Spleen (tissue), 13 donors: ENCODE results near the gene MAGEB17. TPM values are rescaled to one million over a fixed set of nuclear protein-coding genes. Genes with fewer than 3 reads are reported as not detected.

ENCODE experiments used
- DNase-seq: peaks from one replicate; pipeline ENCODE4 v3.0.0-alpha.2; 2020
- H3K27ac ChIP-seq, 8 donors: fragments of 200-600 bp; sonication (generic) in 7 of 8; 1 replicate in 4 of 8; 2 replicates in 4 of 8; pipeline versions ENCODE4 v1.5.0 to v1.8.0; 2016 to 2021; ENCODE audit warnings: inconsistent platforms in 4 of 8, mild to moderate bottlenecking in 4 of 8, moderate library complexity in 1 of 8
- H3K27me3 ChIP-seq, 7 donors: fragments of 200-600 bp; sonication (generic) in 6 of 7; replicated peaks in 1 of 7; 1 replicate in 4 of 7; 2 replicates in 3 of 7; pipeline versions ENCODE4 v1.5.0 to v1.8.0; 2016 to 2021; ENCODE audit warnings: inconsistent platforms in 3 of 7, mild to moderate bottlenecking in 1 of 7
- H3K36me3 ChIP-seq, 6 donors: fragments of 200-600 bp; sonication (generic) in 5 of 6; 1 replicate in 4 of 6; 2 replicates in 2 of 6; pipeline versions ENCODE4 v1.5.0 to v1.8.0; 2016 to 2021; ENCODE audit warnings: inconsistent platforms in 2 of 6
- H3K4me1 ChIP-seq, 6 donors: fragments of 200-600 bp; sonication (generic) in 5 of 6; 1 replicate in 3 of 6; 2 replicates in 3 of 6; pipeline versions ENCODE4 v1.5.0 to v1.8.0; 2016 to 2021; ENCODE audit warnings: inconsistent platforms in 3 of 6
- H3K4me3 ChIP-seq, 8 donors: fragments of 200-600 bp; sonication (generic) in 7 of 8; 1 replicate in 4 of 8; 2 replicates in 4 of 8; pipeline versions ENCODE4 v1.5.0 to v1.8.0; 2016 to 2021; ENCODE audit warnings: inconsistent platforms in 4 of 8, mild to moderate bottlenecking in 4 of 8, moderate library complexity in 2 of 8
- H3K9me3 ChIP-seq, 8 donors: fragments of 200-600 bp; sonication (generic) in 7 of 8; 1 replicate in 4 of 8; 2 replicates in 4 of 8; pipeline versions ENCODE4 v1.5.0 to v1.8.0; 2016 to 2021; ENCODE audit warnings: inconsistent platforms in 4 of 8
- POLR2A ChIP-seq, 3 donors: fragments of 450-650 bp; IDR thresholded peaks; one replicate each; pipeline ENCODE4 v1.5.1; 2017; ENCODE audit warnings: antibody characterized with exemption in 3 of 3, mild to moderate bottlenecking in 1 of 3
- POLR2AphosphoS5 ChIP-seq, 3 donors: sonication (generic); formaldehyde crosslinking; IDR thresholded peaks; one replicate each; pipeline ENCODE4 v1.5.1; 2017; ENCODE audit warnings: antibody characterized with exemption in 3 of 3
- WGBS, 5 donors: extraction: QIAGEN DNeasy Blood & Tissue Kit in 3 of 5; methylation state at CpG; one replicate each; pipeline versions ENCODE4 v1.1.5 to v1.1.7; 2013 to 2018; 5-methylcytosine and 5-hydroxymethylcytosine counted together
- intact Hi-C: fragments of 100-400 bp; cut with DNase I; formaldehyde crosslinking; loops from one replicate; pipeline ENCODE4 v1.15.0; 2023; ENCODE audit warnings: low total_unique reads
- long read RNA-seq, 2 donors: transcript quantifications; one replicate each; lab custom pipeline, GENCODE V29; 2026
- polyA plus RNA-seq, 3 donors: library from polyadenylated mRNA; stranded (reverse); fragments of 200-250 nt; gene quantifications; one replicate each; pipeline ENCODE4 v1.2.1, GENCODE V29; 2013
- total RNA-seq, 7 donors: library from RNA; depleted of rRNA in 3 of 7; stranded (reverse); fragments of >200 nt in 3 of 7; fragmentation: NEBNext Ultra II Directional in 4 of 7; extraction: Animal tissue kit (Norgen Biotek cat#: 25700) in 4 of 7; gene quantifications; one replicate each; pipeline versions ENCODE4 v1.1.0 to v1.2.1, GENCODE V29; 2016 to 2021
- TF ChIP-seq, protein P1 (sequence below), 11 experiments: fragments of 200-600 bp in 7 of 11; fragments of 450-650 bp in 4 of 11; sonication (generic) in 4 of 11; IDR thresholded peaks in 8 of 11; conservative IDR thresholded peaks in 3 of 11; 1 replicate in 7 of 11; 2 replicates in 4 of 11; pipeline versions ENCODE4 v1.4.0 to v1.8.0; 2016 to 2021; ENCODE audit warnings: antibody characterized with exemption in 11 of 11, inconsistent platforms in 4 of 11, mild to moderate bottlenecking in 1 of 11
- donor health status: healthy with polysubstance abuse.
- donor health status: DM: no; HTN: no; CAD: no; lungs with moderate emphysema.
- donor health status: DM: no; HTN: no; CAD: no.
- donor health status: Bipolar disorder and iron deficiency.
- donor health status: healthy.
- donor health status: DM: no; HTN: no; CAD: no.
- donor health status: DM: yes; HTN: yes; CAD: no.

Gene MAGEB17, protein sequence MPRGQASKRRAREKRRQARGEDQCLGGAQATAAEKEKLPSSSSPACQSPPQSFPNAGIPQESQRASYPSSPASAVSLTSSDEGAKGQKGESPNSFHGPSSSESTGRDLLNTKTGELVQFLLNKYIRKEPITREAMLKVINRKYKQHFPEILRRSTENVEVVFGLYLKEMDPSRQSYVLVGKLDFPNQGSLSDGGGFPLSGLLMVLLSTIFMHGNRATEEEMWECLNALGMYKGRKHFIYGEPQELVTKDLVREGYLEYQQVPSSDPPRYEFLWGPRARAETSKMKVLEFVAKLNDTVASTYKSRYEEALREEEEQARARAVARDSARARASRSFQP
- under 1 TPM in 1 of 7 donors, not detected in 6; 0.25 TPM for total RNA-seq
- polyA plus RNA-seq, result under 1 TPM; 0.05 to 0.07 (median 0.06) TPM
- long read RNA-seq, donor 1, result 0 reads
- long read RNA-seq, donor 2, result 0 reads

DNA sequence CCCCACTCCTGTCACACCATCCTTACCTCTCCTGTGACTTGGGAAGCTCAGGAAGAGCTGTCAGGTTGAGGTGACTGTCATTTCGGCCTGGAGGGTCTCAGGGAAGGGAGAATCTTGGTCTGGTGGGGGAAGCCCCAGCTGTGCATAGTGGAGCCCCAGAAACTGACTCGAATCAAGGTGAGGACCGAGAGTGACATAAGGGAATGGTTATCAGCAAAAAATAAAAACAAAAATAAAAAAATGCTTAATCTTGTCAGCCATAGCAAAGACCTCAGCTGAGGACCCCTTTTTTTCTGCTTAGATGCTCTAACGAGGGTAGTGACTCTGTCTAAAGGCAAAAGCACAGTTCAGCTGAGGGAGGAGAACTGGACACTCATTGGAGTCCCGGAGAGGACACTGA lies at the start of gene MAGEB17:
Gene MAGEB17, plus strand, starts transcription at position 301 of the 400 bp plus-strand sequence. CDS start 2,902 bp downstream, outside the sequence.
- intact Hi-C loops, result no loop called here
- WGBS, 5 donors, result 59 to 86% (median 75%) methylated on average over 5 of the region's 5 CpGs
- H3K36me3 ChIP-seq, result no peaks in the 10 kb centered on the region
- no peaks in the 10 kb centered on the region for H3K4me1 ChIP-seq
- peaks cover 0 to 7% (median 0%) of the 10 kb centered on the region in 7 donors for H3K27me3 ChIP-seq
- DNase-seq, result no peak
- TF ChIP-seq POLR2AphosphoS5 (IDR thresholded peaks at IDR 0.05) (no peak), POLR2A (IDR thresholded peaks at IDR 0.05) (no peak)
- TF ChIP-seq, protein P1, sequence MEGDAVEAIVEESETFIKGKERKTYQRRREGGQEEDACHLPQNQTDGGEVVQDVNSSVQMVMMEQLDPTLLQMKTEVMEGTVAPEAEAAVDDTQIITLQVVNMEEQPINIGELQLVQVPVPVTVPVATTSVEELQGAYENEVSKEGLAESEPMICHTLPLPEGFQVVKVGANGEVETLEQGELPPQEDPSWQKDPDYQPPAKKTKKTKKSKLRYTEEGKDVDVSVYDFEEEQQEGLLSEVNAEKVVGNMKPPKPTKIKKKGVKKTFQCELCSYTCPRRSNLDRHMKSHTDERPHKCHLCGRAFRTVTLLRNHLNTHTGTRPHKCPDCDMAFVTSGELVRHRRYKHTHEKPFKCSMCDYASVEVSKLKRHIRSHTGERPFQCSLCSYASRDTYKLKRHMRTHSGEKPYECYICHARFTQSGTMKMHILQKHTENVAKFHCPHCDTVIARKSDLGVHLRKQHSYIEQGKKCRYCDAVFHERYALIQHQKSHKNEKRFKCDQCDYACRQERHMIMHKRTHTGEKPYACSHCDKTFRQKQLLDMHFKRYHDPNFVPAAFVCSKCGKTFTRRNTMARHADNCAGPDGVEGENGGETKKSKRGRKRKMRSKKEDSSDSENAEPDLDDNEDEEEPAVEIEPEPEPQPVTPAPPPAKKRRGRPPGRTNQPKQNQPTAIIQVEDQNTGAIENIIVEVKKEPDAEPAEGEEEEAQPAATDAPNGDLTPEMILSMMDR (IDR thresholded peaks at IDR 0.05 in 8 of 11, conservative IDR thresholded peaks at IDR 0.05 in 3 of 11), result no peak
- H3K9me3 ChIP-seq, result peaks cover 0 to 5% (median 0%) of the 10 kb centered on the region in 8 donors
- H3K27ac ChIP-seq, result no peak within 1 kb of the TSS
- H3K4me3 ChIP-seq, result no peak within 1 kb of the TSS

DNA sequence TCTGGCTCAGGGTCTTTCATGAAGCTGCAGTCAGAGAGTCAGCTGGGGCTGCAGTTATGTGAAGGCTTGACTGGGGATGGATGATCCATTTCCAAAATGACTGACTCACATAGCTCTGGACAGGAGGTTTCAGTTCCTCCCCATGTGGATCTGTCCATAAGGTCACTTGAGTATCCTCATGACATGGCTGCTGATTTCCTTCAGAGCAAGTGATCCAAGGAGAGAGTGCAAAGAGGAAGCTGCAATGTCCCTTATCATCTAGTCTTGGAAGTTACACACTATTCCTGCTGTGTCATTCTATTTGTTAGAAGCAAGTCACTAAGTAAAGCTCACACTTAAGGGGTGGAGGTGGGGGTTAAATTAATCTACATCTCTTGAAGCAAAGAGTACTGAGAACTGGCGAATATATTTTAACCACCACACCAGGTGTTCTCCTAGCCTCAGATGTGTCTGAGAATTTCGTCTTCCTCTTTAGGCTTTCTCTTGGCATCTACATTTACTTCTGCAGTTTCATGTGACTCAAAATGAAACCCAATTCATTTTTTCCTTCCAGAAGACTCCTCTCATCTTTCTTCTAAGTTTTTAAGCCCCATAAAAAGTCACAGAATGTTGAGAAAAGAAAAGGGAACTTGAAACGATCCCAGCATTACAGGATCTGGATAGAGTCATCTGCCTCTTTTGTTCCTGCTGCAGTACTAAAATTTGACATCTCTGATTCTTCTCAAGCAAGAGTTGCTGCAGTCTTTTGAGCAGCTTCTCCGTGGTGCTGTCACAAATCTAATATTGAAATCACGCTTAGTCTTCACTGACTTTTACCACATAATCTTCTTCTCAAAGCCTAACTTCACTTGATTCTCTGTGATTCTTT lies 47.7 kb upstream of the MAGEB17 start:
- Histone ChIP-seq H3K27me3 (peaks cover 0 to 4% (median 0%) of the 10 kb centered on the region in 7 donors), H3K9me3 (peaks cover 0 to 16% (median 0%) of the 10 kb centered on the region in 8 donors), H3K36me3 (no peaks in the 10 kb centered on the region), H3K4me1 (peaks cover 0 to 6% (median 0%) of the 10 kb centered on the region in 6 donors), H3K27ac (peak overlapping the region in 2 of 8 donors; percentile 14 to 45), H3K4me3 (no peak overlapping the region)
- no peak for DNase-seq
- intact Hi-C loops, result loop anchor here (10.0 kb wide), 1 partner anchor 315 kb away; no protein-coding TSS in a partner anchor
- TF ChIP-seq, protein P1 (IDR thresholded peaks at IDR 0.05 in 8 of 11, conservative IDR thresholded peaks at IDR 0.05 in 3 of 11), result no peak
- TF ChIP-seq POLR2A (IDR thresholded peaks at IDR 0.05) (no peak), POLR2AphosphoS5 (IDR thresholded peaks at IDR 0.05) (no peak)
- 38 to 58% (median 41%) methylated on average over 5 of the region's 5 CpGs for WGBS, 5 donors

DNA sequence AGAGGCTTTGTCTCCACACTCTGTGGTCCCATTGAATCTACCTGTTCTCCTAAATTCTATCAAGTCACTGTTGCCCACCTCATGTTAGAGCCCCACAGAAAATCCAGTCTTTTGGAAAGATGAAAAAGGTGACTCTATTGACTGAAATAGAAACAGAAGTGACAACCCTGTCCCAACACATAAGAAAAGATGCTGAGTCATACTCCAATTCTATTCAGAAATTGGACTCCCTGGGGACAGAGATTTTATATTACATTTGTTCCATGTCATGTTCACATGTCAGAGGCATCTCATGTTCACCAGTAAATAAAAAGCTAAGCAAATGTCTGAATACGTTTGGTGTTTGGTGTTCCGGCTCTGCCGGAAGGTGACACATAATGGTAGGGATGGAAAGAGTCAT lies 46.9 kb upstream of the MAGEB17 start:
- Histone ChIP-seq H3K27ac (peak overlapping the region in 2 of 8 donors; percentile 14 to 45), H3K4me1 (peaks cover 0 to 6% (median 0%) of the 10 kb centered on the region in 6 donors), H3K36me3 (no peaks in the 10 kb centered on the region), H3K9me3 (peaks cover 0 to 16% (median 0%) of the 10 kb centered on the region in 8 donors), H3K27me3 (peaks cover 0 to 4% (median 0%) of the 10 kb centered on the region in 7 donors), H3K4me3 (no peak overlapping the region)
- no peak for TF ChIP-seq POLR2AphosphoS5 (IDR thresholded peaks at IDR 0.05)
- TF ChIP-seq POLR2A (IDR thresholded peaks at IDR 0.05), result no peak
- TF ChIP-seq, protein P1 (IDR thresholded peaks at IDR 0.05 in 8 of 11, conservative IDR thresholded peaks at IDR 0.05 in 3 of 11), result no peak
- DNase-seq, result no peak
- intact Hi-C loops, result loop anchor here (10.0 kb wide), 1 partner anchor 314 kb away; no protein-coding TSS in a partner anchor
- 90 to 98% (median 94%) methylated on average over 3 of the region's 3 CpGs for WGBS, 5 donors
